GM23248 (cell line): ENCODE results near the gene EIF3K. TPM values are rescaled to one million over a fixed set of nuclear protein-coding genes. Genes with fewer than 3 reads are reported as not detected.

Experiments used
- DNase-seq: peaks from one replicate; pipeline ENCODE4 v3.0.0-alpha.2; 2015
- H2AFZ ChIP-seq: fragments of 200-600 bp; sonication (generic); 2 replicates; pipeline ENCODE4 v1.6.1; 2016; ENCODE audit warnings: antibody characterized with exemption
- H3F3A ChIP-seq: fragments of 200-600 bp; sonication (generic); 2 replicates; pipeline ENCODE4 v1.6.1; 2016; ENCODE audit warnings: mild to moderate bottlenecking, antibody characterized with exemption, mixed run types; ENCODE audit not compliant: insufficient read depth
- H3K27ac ChIP-seq: fragments of 200-600 bp; sonication (generic); 2 replicates; pipeline ENCODE4 v1.5.1; 2016; ENCODE audit warnings: mild to moderate bottlenecking
- H3K27me3 ChIP-seq: fragments of 200-600 bp; sonication (generic); replicated peaks from 2 replicates; pipeline ENCODE4 v1.6.1; 2016; ENCODE audit warnings: mild to moderate bottlenecking; ENCODE audit not compliant: insufficient read depth
- H3K36me3 ChIP-seq: fragments of 200-600 bp; sonication (generic); 2 replicates; pipeline ENCODE4 v1.6.1; 2016; ENCODE audit warnings: low read depth, mild to moderate bottlenecking
- H3K4me1 ChIP-seq: fragments of 200-600 bp; sonication (generic); 2 replicates; pipeline ENCODE4 v1.6.1; 2016; ENCODE audit warnings: mild to moderate bottlenecking; ENCODE audit not compliant: insufficient read depth
- H3K4me2 ChIP-seq: fragments of 200-600 bp; sonication (generic); one replicate; pipeline ENCODE4 v1.6.1; 2016; ENCODE audit warnings: mild to moderate bottlenecking; ENCODE audit not compliant: unreplicated experiment
- H3K4me3 ChIP-seq: fragments of 200-600 bp; sonication (generic); 2 replicates; pipeline ENCODE4 v1.5.1; 2016; ENCODE audit warnings: mild to moderate bottlenecking
- H3K79me2 ChIP-seq: fragments of 200-600 bp; sonication (generic); 2 replicates; pipeline ENCODE4 v1.6.1; 2016; ENCODE audit warnings: mild to moderate bottlenecking; ENCODE audit not compliant: insufficient read depth
- H3K9ac ChIP-seq: fragments of 200-600 bp; sonication (generic); 2 replicates; pipeline ENCODE4 v1.6.1; 2016; ENCODE audit warnings: mild to moderate bottlenecking
- H3K9me2 ChIP-seq: fragments of 200-600 bp; sonication (generic); 2 replicates; pipeline ENCODE4 v1.6.1; 2016; ENCODE audit warnings: mixed run types, mild to moderate bottlenecking, moderate library complexity; ENCODE audit not compliant: insufficient read depth
- H3K9me3 ChIP-seq: fragments of 200-600 bp; sonication (generic); one replicate; pipeline ENCODE4 v1.6.1; 2017; ENCODE audit warnings: low read depth
- H4K20me1 ChIP-seq: fragments of 200-600 bp; sonication (generic); 2 replicates; pipeline ENCODE4 v1.6.0; 2016; ENCODE audit not compliant: insufficient read depth
- EZH2 ChIP-seq: fragments of 200-600 bp; sonication (generic); IDR thresholded peaks from 2 replicates; pipeline ENCODE4 v1.6.1; 2018; ENCODE audit warnings: antibody characterized with exemption, mild to moderate bottlenecking; ENCODE audit not compliant: insufficient read depth, poor library complexity, severe bottlenecking
- EZH2phosphoT487 ChIP-seq: fragments of 200-600 bp; sonication (generic); IDR thresholded peaks from 2 replicates; pipeline ENCODE4 v1.6.1; 2018; ENCODE audit warnings: antibody characterized with exemption, moderate library complexity, mild to moderate bottlenecking, low read depth; ENCODE audit not compliant: insufficient read depth
- WGBS, 2 experiments: methylation state at CpG; one replicate each; pipeline ENCODE4 v1.1.6; 2015 to 2017; ENCODE audit warnings: low lambda C conversion rate in 2 of 2, low coverage in 1 of 2; ENCODE audit errors: missing lambda C conversion rate in 2 of 2; 5-methylcytosine and 5-hydroxymethylcytosine counted together
- in situ Hi-C: fragments of 300-500 bp; cut with MboI; formaldehyde crosslinking; loops from 2 replicates; pipeline ENCODE4 v1.15.0; 2020
- polyA plus RNA-seq: library from polyadenylated mRNA; unstranded; fragments of >200 nt; fragmentation: Nextera tagmentation; extraction: Ambion mirVana; gene quantifications from 2 replicates; pipeline ENCODE4 v1.2.1, GENCODE V29; 2016
- total RNA-seq: library from RNA; depleted of rRNA; stranded (reverse); fragments of >200 nt; shearing (Covaris generic); gene quantifications from 2 replicates; pipeline ENCODE4 v1.2.3, GENCODE V29; 2014

EIF3K gene
- total and polyA plus RNA-seq, 2 experiments from 2014 or later: 143 to 295 TPM

DNA sequence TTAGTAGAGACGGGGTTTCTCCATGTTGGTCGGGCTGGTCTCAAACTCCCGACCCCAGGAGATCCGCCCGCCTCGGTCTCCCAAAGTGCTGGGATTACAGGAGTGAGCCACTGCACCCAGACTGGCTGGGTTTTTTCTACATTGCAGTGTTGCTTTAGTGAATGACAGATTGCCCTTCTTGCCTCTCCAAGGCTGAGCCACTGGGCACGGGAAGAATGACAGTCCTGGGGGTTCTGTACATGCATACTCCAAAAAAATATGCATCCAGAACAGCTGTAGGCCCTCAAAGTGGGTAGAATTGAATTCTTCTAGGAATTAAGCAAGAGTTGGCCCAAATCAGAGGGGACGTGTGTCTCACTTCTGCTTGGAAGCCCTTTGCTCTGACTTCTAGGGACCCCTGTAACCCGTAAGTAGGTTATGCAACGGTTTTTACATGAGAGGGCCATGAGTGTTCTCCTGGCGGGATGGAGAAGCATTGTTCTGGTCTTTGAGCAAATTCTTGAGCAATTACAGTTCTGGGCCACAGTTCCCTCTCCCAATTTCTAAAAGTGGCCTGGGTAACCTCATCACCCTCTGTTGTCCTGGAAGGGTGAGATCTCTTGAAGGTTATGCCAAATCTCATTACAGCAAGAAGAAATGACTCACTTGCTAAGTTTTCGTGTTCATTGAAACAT lies 32.1 kb downstream of the EIF3K start:
- DNase-seq: peak; percentile 94
- Histone ChIP-seq H3K9me3 (no peaks in the 10 kb centered on the region), H3K4me2 (peak overlapping the region; percentile 84), H3K9me2 (no peaks in the 10 kb centered on the region), H3K4me3 (peak overlapping the region; percentile 99), H3K27ac (peak overlapping the region; percentile 97), H3K79me2 (peaks cover 85% of the 10 kb centered on the region), H3K36me3 (peaks cover 4% of the 10 kb centered on the region; the same call in 1 of the 2 replicates), H4K20me1 (no peaks in the 10 kb centered on the region), H3K27me3 (no peaks in the 10 kb centered on the region), H3F3A (peaks cover 75% of the 10 kb centered on the region), H3K4me1 (peaks cover 58% of the 10 kb centered on the region), H2AFZ (no peak overlapping the region), H3K9ac (peak overlapping the region; percentile 98)
- TF ChIP-seq EZH2 (no peak), EZH2phosphoT487 (no peak)
- in situ Hi-C loops: no loop called here
- 27 to 30% methylated on average over 12 of the region's 12 CpGs for WGBS, 2 experiments

- Histone ChIP-seq H3K79me2 (peaks cover 98% of the 10 kb centered on the region), H4K20me1 (no peaks in the 10 kb centered on the region), H3K27me3 (no peaks in the 10 kb centered on the region), H2AFZ (no peak overlapping the region), H3K4me2 (peak overlapping the region; percentile 89), H3K27ac (peak overlapping the region; percentile 97), H3K36me3 (peaks cover 9% of the 10 kb centered on the region; the same call in 1 of the 2 replicates), H3K9ac (peak overlapping the region; percentile 98), H3K4me1 (peaks cover 74% of the 10 kb centered on the region), H3K9me3 (no peaks in the 10 kb centered on the region), H3K9me2 (no peaks in the 10 kb centered on the region), H3F3A (peaks cover 91% of the 10 kb centered on the region), H3K4me3 (peak overlapping the region; percentile 99)
- TF ChIP-seq EZH2 (no peak), EZH2phosphoT487 (no peak)
- in situ Hi-C loops: no loop called here
- WGBS, 2 experiments: 6 to 10% methylated on average over 5 to 7 of the region's 7 CpGs
- DNase-seq: peak; percentile 81
These were observed 34.1 kb downstream of the EIF3K start for GRCh38 chr19:38653028-38653571.

- Histone ChIP-seq H3K4me2 (no peak overlapping the region), H3F3A (peaks cover 92% of the 10 kb centered on the region), H3K4me1 (peaks cover 85% of the 10 kb centered on the region), H3K9me3 (no peaks in the 10 kb centered on the region), H3K4me3 (no peak overlapping the region), H3K9ac (0 out of 2 replicates have a peak overlapping the region, but pooled peaks have one; percentile 92), H3K79me2 (peaks cover 91% of the 10 kb centered on the region), H2AFZ (no peak overlapping the region), H3K36me3 (peaks cover 9% of the 10 kb centered on the region; the same call in 1 of the 2 replicates), H3K9me2 (no peaks in the 10 kb centered on the region), H4K20me1 (no peaks in the 10 kb centered on the region), H3K27me3 (no peaks in the 10 kb centered on the region), H3K27ac (peak overlapping the region; percentile 100)
- in situ Hi-C loops: no loop called here
- TF ChIP-seq EZH2phosphoT487: no peak
- TF ChIP-seq EZH2: no peak
- DNase-seq: no peak
- 88 to 90% methylated on average over 6 of the region's 6 CpGs for WGBS, 2 experiments
These were observed 35.7 kb downstream of the EIF3K start for GRCh38 chr19:38654628-38655055.

GRCh38 chr19:38655148-38655824 lies 36.3 kb downstream of the EIF3K start:
- H3K27ac ChIP-seq: peak overlapping the region; percentile 100
- peaks cover 9% of the 10 kb centered on the region; the same call in 1 of the 2 replicates for H3K36me3 ChIP-seq
- DNase-seq: peak; percentile 66
- peak overlapping the region; percentile 92 for H3K9ac ChIP-seq
- peaks cover 91% of the 10 kb centered on the region for H3K79me2 ChIP-seq
- H3K4me1 ChIP-seq: peaks cover 91% of the 10 kb centered on the region
- peaks cover 92% of the 10 kb centered on the region for H3F3A ChIP-seq
- H3K9me3 ChIP-seq: no peaks in the 10 kb centered on the region
- no peak overlapping the region for H3K4me3 ChIP-seq
- TF ChIP-seq EZH2: no peak
- TF ChIP-seq EZH2phosphoT487: no peak
- H3K27me3 ChIP-seq: no peaks in the 10 kb centered on the region
- H4K20me1 ChIP-seq: no peaks in the 10 kb centered on the region
- peak overlapping the region; percentile 64 for H3K4me2 ChIP-seq
- no peaks in the 10 kb centered on the region for H3K9me2 ChIP-seq
- whole genome bisulfite sequencing, 2 experiments: 22 to 27% methylated on average over 5 of the region's 5 CpGs
- in situ Hi-C loops: no loop called here
- no peak overlapping the region for H2AFZ ChIP-seq
